ENCODE results near the gene TAPBP. TPM values are rescaled to one million over a fixed set of nuclear protein-coding genes. Genes with fewer than 3 reads are reported as not detected.
A peak's percentile ranks its signal among the peaks of the same experiment; 100 is the strongest.
"Not testable (repeated sequence)": the region's sequence is repeated elsewhere in the genome, so short reads cannot be mapped to it uniquely, and the experiment has no call there.

TAPBP gene
- total RNA-seq, 2 donors from 2014 or later = 204 to 235 TPM

- intact Hi-C loops (cut with DNase I) = no loop called here
- Histone ChIP-seq H3K27ac (peak overlapping the region; percentile 61), H3K27me3 (no peaks in the 10 kb centered on the region), H3K4me3 (no peak overlapping the region), H3K4me1 (no peaks in the 10 kb centered on the region), H3K36me3 (no peaks in the 10 kb centered on the region), H3K9ac (ENCODE audit: low read depth in 2 of 2, low read length in 2 of 2) (peak overlapping the region in 1 of 2 donors; percentile 37), H3K9me3 (no peaks in the 10 kb centered on the region)
- DNase-seq = peak; percentile 70
- TF ChIP-seq CTCF (IDR thresholded peaks at IDR 0.05) = peak; percentile 50
These were observed 31.1 kb upstream of the TAPBP start for GRCh38 chr6:33344701-33345697.

GRCh38 chr6:33343953-33344611 lies 30.2 kb upstream of the TAPBP start:
- H3K36me3 ChIP-seq = no peaks in the 10 kb centered on the region
- H3K9ac ChIP-seq (ENCODE audit: low read depth in 2 of 2, low read length in 2 of 2) = no peak overlapping the region
- H3K4me3 ChIP-seq = no peak overlapping the region
- no peak for TF ChIP-seq CTCF (IDR thresholded peaks at IDR 0.05)
- H3K27me3 ChIP-seq = no peaks in the 10 kb centered on the region
- no peaks in the 10 kb centered on the region for H3K4me1 ChIP-seq
- no peak for DNase-seq
- peak overlapping the region; percentile 11 for H3K27ac ChIP-seq
- no peaks in the 10 kb centered on the region for H3K9me3 ChIP-seq
- intact Hi-C loops (cut with DNase I) = no loop called here

GRCh38 chr6:33343606-33343952 lies 29.7 kb upstream of the TAPBP start:
- H3K4me3 ChIP-seq; H3K4me1 ChIP-seq; H3K9me3 ChIP-seq; DNase-seq; intact Hi-C loops (cut with DNase I); H3K36me3 ChIP-seq; H3K27me3 ChIP-seq; H3K9ac ChIP-seq (ENCODE audit: low read depth in 2 of 2, low read length in 2 of 2): not testable (repeated sequence)
- peak overlapping the region; percentile 3 for H3K27ac ChIP-seq

- TF ChIP-seq CTCF (IDR thresholded peaks at IDR 0.05) = no peak
- Histone ChIP-seq H3K27ac (no peak overlapping the region), H3K4me1 (no peaks in the 10 kb centered on the region), H3K36me3 (no peaks in the 10 kb centered on the region), H3K9me3 (no peaks in the 10 kb centered on the region), H3K9ac (ENCODE audit: low read depth in 2 of 2, low read length in 2 of 2) (no peak overlapping the region), H3K4me3 (no peak overlapping the region), H3K27me3 (no peaks in the 10 kb centered on the region)
- intact Hi-C loops (cut with DNase I) = no loop called here
- no peak for DNase-seq
These were observed 25.3 kb upstream of the TAPBP start for GRCh38 chr6:33339193-33339592.

GRCh38 chr6:33336495-33336894 lies 22.6 kb upstream of the TAPBP start:
- H3K9me3 ChIP-seq = no peaks in the 10 kb centered on the region
- no peaks in the 10 kb centered on the region for H3K4me1 ChIP-seq
- H3K4me3 ChIP-seq = no peak overlapping the region
- no peak overlapping the region for H3K9ac ChIP-seq (ENCODE audit: low read depth in 2 of 2, low read length in 2 of 2)
- no peak for DNase-seq
- no peak overlapping the region for H3K27ac ChIP-seq
- no peaks in the 10 kb centered on the region for H3K36me3 ChIP-seq
- no peak for TF ChIP-seq CTCF (IDR thresholded peaks at IDR 0.05)
- H3K27me3 ChIP-seq = no peaks in the 10 kb centered on the region
- intact Hi-C loops (cut with DNase I) = no loop called here

GRCh38 chr6:33335916-33336315 lies 22.0 kb upstream of the TAPBP start:
- no peak for DNase-seq
- Histone ChIP-seq H3K4me1 (no peaks in the 10 kb centered on the region), H3K36me3 (no peaks in the 10 kb centered on the region), H3K9ac (ENCODE audit: low read depth in 2 of 2, low read length in 2 of 2) (no peak overlapping the region), H3K4me3 (no peak overlapping the region), H3K9me3 (no peaks in the 10 kb centered on the region), H3K27ac (no peak overlapping the region), H3K27me3 (no peaks in the 10 kb centered on the region)
- intact Hi-C loops (cut with DNase I) = no loop called here
- TF ChIP-seq CTCF (IDR thresholded peaks at IDR 0.05) = no peak
